Endothelial cell of umbilical vein (primary cell): ENCODE measurements around the gene OSBP2. TPM values are rescaled to one million over a fixed set of nuclear protein-coding genes. Genes with fewer than 3 reads are reported as not detected.

Experiments used
- BruUV-seq: library from RNA; stranded (reverse); fragments of 400-500 nt; replicated peaks from 2 replicates; lab custom pipeline; 2021; lab: Mats Ljungman, UMichigan
- CTCF ChIA-PET: fragments of 300-600, 350-600 bp; sonication (Branson Sonifier 250); formaldehyde crosslinking; loops from one replicate; lab custom pipeline; 2021; ENCODE audit warnings: antibody characterized with exemption, inconsistent platforms; lab: Charles Lee
- POLR2A ChIA-PET: fragments of 300-600, 350-600 bp; sonication (Branson Sonifier 250); formaldehyde crosslinking; loops from one replicate; lab custom pipeline; 2021; ENCODE audit warnings: antibody characterized with exemption, inconsistent platforms; lab: Charles Lee
- DNase-seq: peaks from one replicate; pipeline ENCODE4 v3.0.0-alpha.2; 2011; ENCODE audit warnings: low read depth, low spot score
- FAIRE-seq: peaks from 2 replicates; lab custom pipeline; 2011; peaks lifted over from hg19 to GRCh38; lab: Jason Lieb, UNC
- H2AFZ ChIP-seq: 2 replicates; pipeline ENCODE4 v1.6.0; 2012; ENCODE audit warnings: low read depth, low read length, control low read depth, inconsistent platforms
- H3K27ac ChIP-seq: 2 replicates; pipeline ENCODE4 v1.5.1; 2011; ENCODE audit warnings: low read depth, mild to moderate bottlenecking, control low read depth, low read length, moderate library complexity; ENCODE audit not compliant: insufficient read depth
- H3K27me3 ChIP-seq, 2 experiments: 2 replicates each; pipeline versions ENCODE4 v1.6.0 to v1.6.1; 2011; ENCODE audit warnings: low read length in 2 of 2, mixed read lengths in 1 of 2; ENCODE audit not compliant: control insufficient read depth in 2 of 2, insufficient read depth in 2 of 2
- H3K36me3 ChIP-seq, 2 experiments: 2 replicates in 1 of 2; 3 replicates in 1 of 2; pipeline ENCODE4 v1.5.1; 2011; ENCODE audit warnings: low read length in 2 of 2, mild to moderate bottlenecking in 1 of 2, moderate library complexity in 1 of 2; ENCODE audit not compliant: control insufficient read depth in 2 of 2, insufficient read depth in 2 of 2; ENCODE audit errors: extremely low read depth in 1 of 2
- H3K4me1 ChIP-seq: 3 replicates; pipeline ENCODE4 v1.5.1; 2011; ENCODE audit warnings: mild to moderate bottlenecking, low read length; ENCODE audit not compliant: control insufficient read depth, insufficient read depth; ENCODE audit errors: extremely low read depth
- H3K4me2 ChIP-seq: 2 replicates; pipeline ENCODE4 v1.6.1; 2011; ENCODE audit warnings: low read length, control low read depth, mixed read lengths; ENCODE audit not compliant: insufficient read depth
- H3K4me3 ChIP-seq, 3 experiments: fragments of 200-600 bp in 1 of 3; sonication (generic), shearing (Covaris generic) in 1 of 3; replicated peaks in 1 of 3; 2 replicates each; pipeline ENCODE4 v1.5.1; 2011 to 2016; ENCODE audit warnings: control low read depth in 3 of 3, low read length in 3 of 3, mild to moderate bottlenecking in 2 of 3, inconsistent platforms in 1 of 3, low read depth in 1 of 3, moderate library complexity in 1 of 3; ENCODE audit not compliant: insufficient read depth in 1 of 3
- H3K79me2 ChIP-seq: 2 replicates; pipeline ENCODE4 v1.6.0; 2012; ENCODE audit warnings: low read length, inconsistent platforms; ENCODE audit not compliant: control insufficient read depth, insufficient read depth
- H3K9ac ChIP-seq: replicated peaks from 2 replicates; pipeline ENCODE3; 2011; ENCODE audit warnings: low read length, control low read depth; ENCODE audit not compliant: insufficient read depth; ENCODE audit errors: extremely low read depth
- H3K9me1 ChIP-seq: replicated peaks from 3 replicates; pipeline ENCODE4 v1.6.0; 2011; ENCODE audit warnings: mild to moderate bottlenecking, low read length; ENCODE audit not compliant: control insufficient read depth, insufficient read depth; ENCODE audit errors: extremely low read depth
- H3K9me3 ChIP-seq: replicated peaks from 2 replicates; pipeline ENCODE4 v1.5.1; 2012; ENCODE audit warnings: low read length, inconsistent platforms; ENCODE audit not compliant: control insufficient read depth, insufficient read depth
- H4K20me1 ChIP-seq: replicated peaks from 2 replicates; pipeline ENCODE3; 2011; ENCODE audit warnings: mild to moderate bottlenecking, low read length; ENCODE audit not compliant: control insufficient read depth, insufficient read depth; ENCODE audit errors: extremely low read depth
- EZH2 ChIP-seq: IDR thresholded peaks from 2 replicates; pipeline ENCODE4 v1.6.1; 2012; ENCODE audit warnings: borderline replicate concordance, low read depth, mild to moderate bottlenecking, moderate library complexity, low read length, inconsistent platforms; ENCODE audit not compliant: severe bottlenecking
- FOS ChIP-seq: IDR thresholded peaks from 2 replicates; pipeline ENCODE4 v1.6.1; 2011; ENCODE audit warnings: mild to moderate bottlenecking, low read length, moderate library complexity, borderline replicate concordance; ENCODE audit not compliant: insufficient read depth
- GATA2 ChIP-seq: IDR thresholded peaks from 2 replicates; pipeline ENCODE4 v1.7.0; 2011; ENCODE audit warnings: low read depth, mild to moderate bottlenecking, moderate library complexity, mixed read lengths, low read length; ENCODE audit not compliant: insufficient read length, insufficient read depth
- JUN ChIP-seq: IDR thresholded peaks from 2 replicates; pipeline ENCODE4 v1.6.1; 2011; ENCODE audit warnings: borderline replicate concordance, low read depth; ENCODE audit not compliant: insufficient read length, insufficient read depth
- MAX ChIP-seq: IDR thresholded peaks from 2 replicates; pipeline ENCODE4 v1.6.1; 2011; ENCODE audit not compliant: insufficient read depth, insufficient read length
- MYC ChIP-seq: IDR thresholded peaks from one replicate; pipeline ENCODE4 v1.6.1; 2011; ENCODE audit warnings: mild to moderate bottlenecking, low read depth, low read length
- POLR2A ChIP-seq: IDR thresholded peaks from 2 replicates; pipeline ENCODE4 v1.6.1; 2012; ENCODE audit warnings: low read depth, mild to moderate bottlenecking, control low read depth, low read length
- POLR2AphosphoS5 ChIP-seq: IDR thresholded peaks from 2 replicates; pipeline ENCODE4 v1.6.1; 2012; ENCODE audit warnings: low read depth, mild to moderate bottlenecking, control low read depth, low read length, moderate library complexity; ENCODE audit not compliant: insufficient read depth
- dilution Hi-C: fragments of 300-500 bp; cut with MboI; formaldehyde crosslinking; loops from one replicate; pipeline ENCODE4 v1.15.0; 2019; ENCODE audit warnings: low sequenced_read_pairs; ENCODE audit not compliant: extremely low pct_ligation_motif_present
- intact Hi-C: fragments of 100-400 bp; cut with micrococcal nuclease; formaldehyde crosslinking; loops from one replicate; pipeline ENCODE4 v1.10.0; 2022
- polyA plus RNA-seq, 4 experiments: library from polyadenylated mRNA; depleted of rRNA in 3 of 4; stranded (reverse) in 3 of 4; unstranded in 1 of 4; fragments of >200 nt; gene quantifications; 2 replicates each; pipeline versions ENCODE4 v1.2.1 to v1.2.3, GENCODE V29; 2011 to 2012; ENCODE audit warnings: missing spikeins in 1 of 4
- total RNA-seq: library from RNA; stranded (reverse); gene quantifications from 2 replicates; pipeline ENCODE4 v1.2.3, GENCODE V29; 2021
- TF ChIP-seq, protein P1 (sequence below), 2 donors: IDR thresholded peaks; 1 replicate in 1 of 2; 2 replicates in 1 of 2; pipeline ENCODE4 v1.5.1; 2011; ENCODE audit warnings: low read length in 2 of 2, mild to moderate bottlenecking in 2 of 2, moderate library complexity in 2 of 2, control low read depth in 1 of 2, inconsistent platforms in 1 of 2, low read depth in 1 of 2; ENCODE audit not compliant: insufficient read depth in 1 of 2; ENCODE audit errors: extremely low read depth in 1 of 2

The OSBP2 gene
- total and polyA plus RNA-seq, 2 donors (not counting 3 experiments of a cell fraction or from before 2014, with no cell fraction given): 4.1 to 7.5 TPM

DNA sequence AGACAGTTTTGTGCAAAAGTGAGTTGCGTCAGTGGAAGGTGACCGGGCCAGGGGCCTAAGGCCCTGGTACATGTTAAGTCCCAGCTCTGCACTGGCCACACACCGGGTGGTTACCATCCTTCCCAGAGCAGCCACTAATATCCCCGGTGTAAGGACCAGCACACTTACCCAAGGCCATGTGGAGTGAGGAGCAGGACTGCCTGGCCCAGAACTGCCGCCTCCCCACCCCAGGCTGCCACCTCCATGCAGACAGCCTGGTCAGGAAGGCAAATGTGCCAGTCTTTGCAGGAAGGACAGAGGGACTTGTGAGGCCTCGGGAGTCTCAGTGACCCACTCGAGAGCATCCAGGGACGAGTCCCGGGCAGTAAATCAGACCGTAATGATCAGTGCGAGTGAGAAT lies 171.0 kb downstream of the OSBP2 start:
- POLR2A ChIA-PET: no interaction called here
- dilution Hi-C loops: no loop called here
- Histone ChIP-seq H3K79me2 (no peaks in the 10 kb centered on the region), H3K27ac (no peak overlapping the region), H3K36me3 (no peaks in the 10 kb centered on the region), H3K4me1 (peaks cover 14% of the 10 kb centered on the region), H3K4me3 (no peak overlapping the region), H3K27me3 (no peaks in the 10 kb centered on the region), H4K20me1 (no peaks in the 10 kb centered on the region), H3K9ac (no peak overlapping the region), H2AFZ (no peak overlapping the region), H3K9me3 (no peaks in the 10 kb centered on the region), H3K9me1 (no peaks in the 10 kb centered on the region), H3K4me2 (no peak overlapping the region)
- FAIRE-seq: no peak
- intact Hi-C loops: loop anchor here (1.0 to 2.0 kb wide), 4 partner anchors 25 to 102 kb away; no protein-coding TSS in a partner anchor
- CTCF ChIA-PET: interaction anchor here (0.7 to 2.3 kb wide), 2 partner anchors 102 to 404 kb away, joined by 3 to 13 read pairs; no protein-coding TSS in a partner anchor
- BruUV-seq: no TSS peak
- no peak for TF ChIP-seq MAX
- TF ChIP-seq, protein P1, sequence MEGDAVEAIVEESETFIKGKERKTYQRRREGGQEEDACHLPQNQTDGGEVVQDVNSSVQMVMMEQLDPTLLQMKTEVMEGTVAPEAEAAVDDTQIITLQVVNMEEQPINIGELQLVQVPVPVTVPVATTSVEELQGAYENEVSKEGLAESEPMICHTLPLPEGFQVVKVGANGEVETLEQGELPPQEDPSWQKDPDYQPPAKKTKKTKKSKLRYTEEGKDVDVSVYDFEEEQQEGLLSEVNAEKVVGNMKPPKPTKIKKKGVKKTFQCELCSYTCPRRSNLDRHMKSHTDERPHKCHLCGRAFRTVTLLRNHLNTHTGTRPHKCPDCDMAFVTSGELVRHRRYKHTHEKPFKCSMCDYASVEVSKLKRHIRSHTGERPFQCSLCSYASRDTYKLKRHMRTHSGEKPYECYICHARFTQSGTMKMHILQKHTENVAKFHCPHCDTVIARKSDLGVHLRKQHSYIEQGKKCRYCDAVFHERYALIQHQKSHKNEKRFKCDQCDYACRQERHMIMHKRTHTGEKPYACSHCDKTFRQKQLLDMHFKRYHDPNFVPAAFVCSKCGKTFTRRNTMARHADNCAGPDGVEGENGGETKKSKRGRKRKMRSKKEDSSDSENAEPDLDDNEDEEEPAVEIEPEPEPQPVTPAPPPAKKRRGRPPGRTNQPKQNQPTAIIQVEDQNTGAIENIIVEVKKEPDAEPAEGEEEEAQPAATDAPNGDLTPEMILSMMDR (IDR thresholded peaks at IDR 0.05; ENCODE audit: extremely low read depth in 1 of 2, insufficient read depth in 1 of 2, low read depth in 1 of 2, low read length in 2 of 2): no peak
- TF ChIP-seq JUN: no peak
- TF ChIP-seq POLR2A: no peak
- TF ChIP-seq MYC: no peak
- no peak for TF ChIP-seq GATA2
- TF ChIP-seq POLR2AphosphoS5: no peak
- no peak for TF ChIP-seq FOS
- no peak for TF ChIP-seq EZH2
- no peak for DNase-seq
